ENCODE results near the gene ENAH. TPM values are rescaled to one million over a fixed set of nuclear protein-coding genes. Genes with fewer than 3 reads are reported as not detected.

ENAH gene
- polyA plus RNA-seq, 1 donor (not counting 4 experiments of a cell fraction or from before 2014, with no cell fraction given), result 61.0 TPM

DNA sequence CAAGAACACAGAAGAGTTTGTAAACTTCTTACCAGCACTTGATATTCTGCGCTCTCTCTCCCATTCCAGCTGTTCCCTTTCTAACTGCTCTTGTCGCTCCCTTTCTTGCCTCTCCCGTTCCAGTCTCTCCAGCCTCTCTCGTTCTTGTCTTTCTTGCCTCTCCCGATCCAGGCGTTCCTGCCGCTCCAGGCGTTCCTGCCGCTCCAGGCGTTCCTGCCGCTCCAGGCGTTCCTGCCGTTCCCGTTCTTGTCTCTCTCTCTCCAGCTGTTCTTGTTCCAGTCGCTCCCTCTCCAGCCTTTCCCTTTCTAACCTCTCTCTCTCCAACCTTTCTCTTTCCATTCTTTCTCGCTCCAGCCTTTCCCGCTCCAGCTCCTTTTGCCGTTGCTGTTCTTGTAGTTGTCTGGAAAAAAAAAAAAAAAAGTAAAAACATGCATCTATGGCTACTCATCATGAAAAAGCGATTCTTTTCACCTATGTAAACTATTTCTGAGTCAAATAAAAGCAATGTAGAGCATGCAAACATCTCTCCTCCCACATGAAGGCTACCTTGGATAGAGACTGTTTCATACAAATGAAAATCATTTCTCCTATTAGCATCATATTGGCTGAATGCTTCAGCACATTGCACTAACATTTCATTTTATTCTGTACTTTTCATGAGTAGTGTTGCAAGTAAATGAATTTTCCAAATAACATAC is 133.6 kb downstream of the ENAH start:
- FAIRE-seq (no peak), DNase-seq (ENCODE audit: low read depth, low spot score) (no peak)
- no peak overlapping the region for H3K4me3 ChIP-seq (ENCODE audit: control insufficient read depth in 2 of 3, extremely low read depth in 1 of 3, insufficient read depth in 2 of 3, low read depth in 1 of 3, low read length in 3 of 3)
- H3K4me1 ChIP-seq (ENCODE audit: control insufficient read depth, extremely low read depth, insufficient read depth, low read length), result no peaks in the 10 kb centered on the region
- H3K27me3 ChIP-seq (ENCODE audit: control insufficient read depth, extremely low read depth, insufficient read depth, low read length), result no peaks in the 10 kb centered on the region
- TF ChIP-seq EZH2 (IDR thresholded peaks at IDR 0.05; ENCODE audit: low read length), result no peak
- TF ChIP-seq, protein P1, sequence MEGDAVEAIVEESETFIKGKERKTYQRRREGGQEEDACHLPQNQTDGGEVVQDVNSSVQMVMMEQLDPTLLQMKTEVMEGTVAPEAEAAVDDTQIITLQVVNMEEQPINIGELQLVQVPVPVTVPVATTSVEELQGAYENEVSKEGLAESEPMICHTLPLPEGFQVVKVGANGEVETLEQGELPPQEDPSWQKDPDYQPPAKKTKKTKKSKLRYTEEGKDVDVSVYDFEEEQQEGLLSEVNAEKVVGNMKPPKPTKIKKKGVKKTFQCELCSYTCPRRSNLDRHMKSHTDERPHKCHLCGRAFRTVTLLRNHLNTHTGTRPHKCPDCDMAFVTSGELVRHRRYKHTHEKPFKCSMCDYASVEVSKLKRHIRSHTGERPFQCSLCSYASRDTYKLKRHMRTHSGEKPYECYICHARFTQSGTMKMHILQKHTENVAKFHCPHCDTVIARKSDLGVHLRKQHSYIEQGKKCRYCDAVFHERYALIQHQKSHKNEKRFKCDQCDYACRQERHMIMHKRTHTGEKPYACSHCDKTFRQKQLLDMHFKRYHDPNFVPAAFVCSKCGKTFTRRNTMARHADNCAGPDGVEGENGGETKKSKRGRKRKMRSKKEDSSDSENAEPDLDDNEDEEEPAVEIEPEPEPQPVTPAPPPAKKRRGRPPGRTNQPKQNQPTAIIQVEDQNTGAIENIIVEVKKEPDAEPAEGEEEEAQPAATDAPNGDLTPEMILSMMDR (optimal IDR thresholded peaks at IDR 0.05 in 1 of 3, IDR thresholded peaks at IDR 0.05 in 1 of 3, conservative IDR thresholded peaks at IDR 0.05 in 1 of 3; ENCODE audit: extremely low read depth in 1 of 3, insufficient read depth in 2 of 3, low read length in 3 of 3), result no peak
- peaks cover 6% of the 10 kb centered on the region in 2 experiments for H3K36me3 ChIP-seq (ENCODE audit: control insufficient read depth in 2 of 2, extremely low read depth in 1 of 2, insufficient read depth in 2 of 2, low read length in 2 of 2)
- no peak overlapping the region for H3K4me2 ChIP-seq (ENCODE audit: control insufficient read depth, extremely low read depth, insufficient read depth, low read depth, low read length)
- no peaks in the 10 kb centered on the region for H3K9me1 ChIP-seq (ENCODE audit: control insufficient read depth, extremely low read depth, insufficient read depth, low read length)
- H2AFZ ChIP-seq (ENCODE audit: control insufficient read depth, low read length), result no peak overlapping the region
- H3K9ac ChIP-seq (ENCODE audit: control insufficient read depth, extremely low read depth, insufficient read depth, low read length), result no peak overlapping the region
- H3K9me3 ChIP-seq (ENCODE audit: control insufficient read depth, low read depth, low read length), result no peaks in the 10 kb centered on the region
- H4K20me1 ChIP-seq (ENCODE audit: control insufficient read depth, extremely low read depth, insufficient read depth, low read length), result no peaks in the 10 kb centered on the region
- dilution Hi-C loops (cut with MboI; ENCODE audit: extremely low pct_ligation_motif_present, low sequenced_read_pairs), result no loop called here
- peaks cover 2% of the 10 kb centered on the region for H3K79me2 ChIP-seq (ENCODE audit: control insufficient read depth, insufficient read depth, low read length)
- no peak overlapping the region for H3K27ac ChIP-seq (ENCODE audit: control insufficient read depth, insufficient read depth, low read length)

DNA sequence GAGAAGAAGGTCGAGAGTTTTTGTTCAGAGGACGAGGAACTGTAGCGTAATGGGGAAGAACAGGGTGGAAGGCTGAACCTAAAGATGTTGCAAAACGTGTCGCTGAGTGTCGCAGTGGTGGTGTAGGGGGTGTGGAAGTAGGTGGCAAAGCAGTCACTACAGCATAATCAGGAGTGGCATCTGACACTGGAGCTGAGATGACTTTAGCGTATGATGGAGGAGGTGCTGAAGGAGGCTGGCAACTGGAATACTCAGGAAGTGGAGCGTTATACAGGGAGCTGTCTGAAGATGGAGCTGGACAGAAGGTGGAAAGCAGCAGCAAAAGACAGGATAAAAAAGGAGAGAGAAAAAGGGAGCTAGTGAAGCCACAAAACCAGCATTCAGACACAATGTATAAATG is 135.2 kb downstream of the ENAH start:
- Histone ChIP-seq H3K9me3 (ENCODE audit: control insufficient read depth, low read depth, low read length) (no peaks in the 10 kb centered on the region), H3K4me3 (ENCODE audit: control insufficient read depth in 2 of 3, extremely low read depth in 1 of 3, insufficient read depth in 2 of 3, low read depth in 1 of 3, low read length in 3 of 3) (no peak overlapping the region), H3K9me1 (ENCODE audit: control insufficient read depth, extremely low read depth, insufficient read depth, low read length) (no peaks in the 10 kb centered on the region), H3K4me1 (ENCODE audit: control insufficient read depth, extremely low read depth, insufficient read depth, low read length) (no peaks in the 10 kb centered on the region), H3K27me3 (ENCODE audit: control insufficient read depth, extremely low read depth, insufficient read depth, low read length) (no peaks in the 10 kb centered on the region), H3K27ac (ENCODE audit: control insufficient read depth, insufficient read depth, low read length) (no peak overlapping the region), H3K36me3 (ENCODE audit: control insufficient read depth in 2 of 2, extremely low read depth in 1 of 2, insufficient read depth in 2 of 2, low read length in 2 of 2) (peaks cover 6 to 9% of the 10 kb centered on the region in 2 experiments), H4K20me1 (ENCODE audit: control insufficient read depth, extremely low read depth, insufficient read depth, low read length) (no peaks in the 10 kb centered on the region), H2AFZ (ENCODE audit: control insufficient read depth, low read length) (no peak overlapping the region), H3K9ac (ENCODE audit: control insufficient read depth, extremely low read depth, insufficient read depth, low read length) (no peak overlapping the region), H3K79me2 (ENCODE audit: control insufficient read depth, insufficient read depth, low read length) (peaks cover 2% of the 10 kb centered on the region), H3K4me2 (ENCODE audit: control insufficient read depth, extremely low read depth, insufficient read depth, low read depth, low read length) (no peak overlapping the region)
- dilution Hi-C loops (cut with MboI; ENCODE audit: extremely low pct_ligation_motif_present, low sequenced_read_pairs), result no loop called here
- no peak for TF ChIP-seq EZH2 (IDR thresholded peaks at IDR 0.05; ENCODE audit: low read length)
- TF ChIP-seq, protein P1 (optimal IDR thresholded peaks at IDR 0.05 in 1 of 3, IDR thresholded peaks at IDR 0.05 in 1 of 3, conservative IDR thresholded peaks at IDR 0.05 in 1 of 3; ENCODE audit: extremely low read depth in 1 of 3, insufficient read depth in 2 of 3, low read length in 3 of 3), result no peak
- DNase-seq (ENCODE audit: low read depth, low spot score) (no peak), FAIRE-seq (no peak)
